ENCODE results near the gene CNFN.

Gene CNFN

DNA sequence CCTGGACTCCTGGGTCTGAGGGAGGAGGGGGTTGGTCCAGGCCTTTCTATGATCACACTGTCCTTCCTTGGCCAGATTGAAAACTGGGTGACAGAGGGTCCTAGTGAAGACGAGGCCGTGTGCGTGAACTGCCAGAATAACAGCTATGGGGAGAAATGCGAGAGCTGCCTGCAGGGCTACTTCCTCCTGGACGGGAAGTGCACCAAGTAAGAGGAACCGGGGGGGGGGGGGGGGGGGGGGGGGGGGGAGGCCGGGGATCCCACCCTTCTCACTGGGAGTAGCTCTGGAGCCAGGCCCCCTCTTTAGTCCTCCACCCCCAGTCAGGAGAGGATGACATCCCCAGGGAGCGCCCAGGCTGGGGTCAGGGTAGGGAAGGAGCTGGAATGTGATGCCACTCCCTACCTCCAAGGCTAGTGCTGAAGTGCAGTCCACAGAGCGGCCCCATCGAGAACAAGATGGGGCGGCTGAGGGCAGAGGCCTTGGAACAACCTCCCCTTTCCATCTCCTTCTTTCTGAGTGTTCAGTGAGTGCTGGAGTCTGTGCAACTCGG, 19.4 kb downstream of the CNFN start:
- no peak for DNase-seq

DNA sequence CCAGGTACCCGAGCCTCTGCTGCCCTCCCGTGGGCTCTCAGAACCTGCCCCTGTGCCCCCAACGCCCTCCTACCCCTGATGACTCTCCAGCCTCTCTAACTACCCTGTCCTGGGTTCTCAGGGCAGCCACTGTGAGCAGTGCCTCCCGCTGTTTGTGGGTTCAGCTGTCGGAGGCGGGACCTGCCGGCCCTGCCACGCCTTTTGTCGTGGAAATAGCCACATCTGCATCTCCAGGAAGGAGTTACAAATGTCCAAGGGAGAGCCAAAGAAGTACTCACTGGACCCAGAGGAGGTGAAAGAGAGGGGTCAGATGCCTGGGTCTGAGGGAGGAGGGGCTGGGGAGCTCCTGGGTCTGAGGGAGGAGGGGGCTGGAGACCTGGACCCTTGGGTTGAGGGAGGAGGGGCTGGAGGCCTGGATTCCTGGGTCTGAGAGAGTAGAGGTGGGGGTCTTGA, 20.0 kb downstream of the CNFN start:
- DNase-seq, result no peak

DNA sequence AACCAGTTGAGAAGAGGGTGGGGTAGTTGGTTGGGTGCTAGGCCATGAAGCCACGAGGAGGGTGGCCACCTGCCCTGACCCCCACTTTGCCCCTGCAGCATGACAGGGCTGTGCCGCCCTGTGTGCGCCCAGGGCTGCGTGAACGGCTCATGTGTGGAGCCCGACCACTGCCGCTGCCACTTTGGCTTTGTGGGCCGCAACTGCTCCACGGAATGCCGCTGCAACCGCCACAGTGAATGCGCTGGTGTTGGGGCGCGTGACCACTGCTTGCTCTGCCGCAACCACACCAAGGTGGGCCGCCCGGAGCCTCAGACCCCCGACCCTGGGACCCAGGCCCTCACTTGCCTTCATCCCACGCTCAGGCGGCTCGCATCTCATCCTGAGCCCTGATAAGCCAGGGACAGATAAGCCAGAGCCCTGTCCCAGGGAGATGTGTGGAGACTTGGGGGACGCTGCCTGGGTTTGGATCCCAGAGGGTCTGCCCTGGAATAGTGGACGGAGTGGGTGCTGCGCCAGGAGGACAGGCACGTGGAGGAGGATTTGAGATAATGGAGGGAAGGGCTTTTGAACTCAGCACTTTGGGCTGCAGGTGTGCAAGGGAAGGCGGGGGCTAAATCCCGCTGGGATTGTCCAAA, 20.5 kb downstream of the CNFN start:
- no peak for DNase-seq

DNA sequence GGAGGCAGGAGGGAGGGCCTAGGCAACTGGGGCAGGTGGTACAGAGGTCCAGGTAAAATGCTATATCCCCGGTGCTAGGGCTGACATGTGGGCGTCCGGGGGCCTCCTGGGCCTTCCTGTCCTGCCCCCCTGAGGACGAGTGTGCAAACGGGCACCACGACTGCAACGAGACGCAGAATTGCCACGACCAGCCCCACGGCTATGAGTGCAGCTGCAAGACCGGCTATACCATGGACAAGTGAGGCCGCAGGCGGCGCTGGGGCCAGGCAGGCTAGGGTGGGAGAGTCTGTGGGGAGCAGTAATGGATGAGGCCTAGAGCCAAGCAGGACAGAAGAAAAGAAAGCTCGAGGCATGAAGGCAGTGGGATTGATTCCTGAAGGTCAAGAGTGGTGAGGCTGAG, 21.3 kb downstream of the CNFN start:
- DNase-seq, result no peak

DNA sequence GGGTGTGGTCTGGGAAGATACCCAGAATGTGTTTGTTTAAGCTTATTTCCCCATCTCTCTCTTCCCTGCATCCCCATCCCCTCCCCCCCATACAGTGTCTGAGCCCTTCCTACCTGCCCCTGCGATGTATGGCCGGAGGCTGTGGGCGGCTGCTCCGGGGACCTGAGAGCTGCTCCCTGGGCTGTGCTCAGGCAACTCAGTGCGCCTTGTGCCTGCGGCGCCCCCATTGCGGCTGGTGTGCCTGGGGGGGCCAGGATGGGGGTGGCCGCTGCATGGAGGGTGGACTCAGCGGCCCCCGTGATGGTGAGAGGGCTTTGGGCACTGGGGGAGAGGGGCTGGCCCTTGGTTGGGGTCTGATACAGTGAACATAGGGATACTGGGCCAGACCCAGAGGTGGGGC, 21.7 kb downstream of the CNFN start:
- no peak for DNase-seq

DNA sequence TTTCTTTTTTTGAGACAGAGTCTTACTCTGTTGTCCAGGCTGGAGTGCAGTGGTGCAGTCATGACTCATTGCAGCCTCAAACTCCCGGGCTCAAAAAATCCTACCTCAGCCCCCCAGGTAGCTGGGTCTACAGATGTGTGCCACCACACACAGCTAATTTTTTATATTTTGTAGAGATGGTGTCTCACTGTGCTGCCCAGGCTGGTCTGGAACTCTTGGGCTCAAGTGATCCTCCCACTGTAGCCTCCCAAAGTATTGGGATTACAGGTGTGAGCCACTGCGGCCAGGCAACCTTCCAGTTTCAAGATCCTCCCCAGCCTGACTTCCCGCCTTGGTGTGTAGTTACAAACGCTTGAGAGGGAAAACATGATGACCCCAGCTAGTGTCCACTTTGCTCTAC, 22.2 kb downstream of the CNFN start:
- DNase-seq, result no peak

DNA sequence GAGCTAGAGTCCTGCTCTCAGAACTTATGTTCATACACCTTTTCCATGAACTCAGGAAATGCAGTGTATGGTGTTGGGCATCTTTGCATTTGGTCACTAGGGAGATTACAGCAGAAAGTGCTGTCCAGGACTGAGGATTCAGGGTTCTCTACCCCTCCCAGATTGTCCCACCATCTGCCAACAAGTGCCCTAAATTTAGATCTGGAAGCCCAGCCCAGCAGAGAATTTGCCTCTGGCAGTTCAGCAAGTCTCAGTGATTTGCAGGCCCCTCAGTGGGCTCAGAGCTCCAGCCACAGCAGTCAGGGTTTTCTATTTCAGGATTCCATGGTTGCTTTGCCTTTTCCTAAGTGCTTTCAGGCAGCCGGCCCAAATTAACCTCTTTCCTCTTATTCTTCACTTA, 23.4 kb downstream of the CNFN start:
- DNase-seq, result no peak

DNA sequence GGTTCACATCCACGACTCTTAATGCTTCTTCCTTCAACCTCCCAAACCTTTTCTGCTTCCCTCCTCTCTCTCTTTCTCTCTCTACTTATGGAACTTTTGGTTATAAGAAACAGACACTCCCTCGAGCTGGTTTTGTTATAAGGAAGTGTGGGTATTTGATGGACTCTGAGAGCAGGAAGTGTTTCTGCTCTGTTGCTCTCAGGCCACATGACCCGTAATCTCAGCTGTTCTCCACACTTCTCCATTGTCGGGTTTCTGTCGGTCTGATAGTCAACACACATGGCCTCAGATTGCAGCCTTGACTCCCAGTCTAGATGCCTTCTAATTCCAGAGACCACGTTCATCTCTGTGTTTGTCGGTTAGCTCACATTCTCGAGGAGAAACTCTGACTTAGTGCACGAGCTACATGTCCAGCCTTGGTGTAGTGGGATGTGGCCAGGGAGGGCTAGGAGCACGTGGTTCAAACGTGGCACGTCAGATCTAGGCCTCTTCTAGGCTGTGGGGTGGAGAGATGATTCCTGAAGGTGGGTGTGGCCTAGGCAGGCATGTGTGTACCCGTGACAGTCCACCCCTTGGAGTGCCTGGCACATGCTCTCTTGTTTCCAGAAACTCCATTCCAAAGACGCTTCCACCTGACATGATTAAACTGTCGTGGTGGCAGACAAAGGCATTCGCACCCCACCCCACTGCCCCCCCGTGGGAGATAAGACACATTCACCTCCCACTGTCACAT, 26.3 kb downstream of the CNFN start:
- no peak for DNase-seq

DNA sequence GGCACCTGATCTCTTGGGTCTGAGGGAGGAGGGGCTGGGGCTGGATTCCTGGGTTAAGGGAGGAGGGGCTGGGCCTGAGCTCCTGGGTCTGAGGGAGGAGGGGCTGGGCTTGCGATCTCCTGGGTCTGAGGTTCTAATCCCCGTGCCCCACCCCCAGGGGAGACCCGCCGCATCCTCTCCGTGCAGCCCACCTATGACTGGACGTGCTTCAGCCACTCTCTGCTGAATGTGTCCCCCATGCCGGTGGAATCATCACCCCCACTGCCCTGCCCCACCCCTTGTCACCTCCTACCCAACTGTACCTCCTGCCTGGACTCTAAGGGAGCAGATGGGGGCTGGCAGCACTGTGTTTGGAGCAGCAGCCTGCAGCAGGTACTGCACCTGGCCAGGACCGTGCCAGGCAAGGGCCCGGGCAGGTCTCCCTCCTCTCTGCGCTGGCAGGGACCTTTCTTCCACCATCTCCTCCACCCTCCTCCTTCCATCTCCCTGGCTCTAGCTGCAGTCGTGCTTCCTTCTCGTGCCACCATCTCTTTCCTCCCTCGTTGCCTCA, 27.1 kb downstream of the CNFN start:
- DNase-seq, result no peak

DNA sequence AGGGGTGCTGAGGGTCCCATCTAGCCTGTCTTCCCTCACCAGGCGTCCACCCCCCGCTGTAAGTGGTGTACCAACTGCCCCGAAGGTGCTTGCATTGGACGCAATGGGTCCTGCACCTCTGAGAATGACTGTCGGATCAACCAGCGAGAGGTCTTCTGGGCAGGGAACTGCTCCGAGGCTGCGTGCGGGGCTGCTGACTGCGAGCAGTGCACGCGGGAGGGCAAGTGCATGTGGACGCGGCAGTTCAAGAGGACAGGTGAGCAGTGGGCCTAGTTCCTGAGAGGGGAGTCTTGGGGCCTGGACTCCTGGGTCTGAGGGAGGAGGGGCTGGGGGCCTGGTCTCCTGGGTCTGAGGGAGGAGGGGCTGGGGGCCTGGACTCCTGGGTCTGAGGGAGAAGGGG, 27.8 kb downstream of the CNFN start:
- no peak for DNase-seq

DNA sequence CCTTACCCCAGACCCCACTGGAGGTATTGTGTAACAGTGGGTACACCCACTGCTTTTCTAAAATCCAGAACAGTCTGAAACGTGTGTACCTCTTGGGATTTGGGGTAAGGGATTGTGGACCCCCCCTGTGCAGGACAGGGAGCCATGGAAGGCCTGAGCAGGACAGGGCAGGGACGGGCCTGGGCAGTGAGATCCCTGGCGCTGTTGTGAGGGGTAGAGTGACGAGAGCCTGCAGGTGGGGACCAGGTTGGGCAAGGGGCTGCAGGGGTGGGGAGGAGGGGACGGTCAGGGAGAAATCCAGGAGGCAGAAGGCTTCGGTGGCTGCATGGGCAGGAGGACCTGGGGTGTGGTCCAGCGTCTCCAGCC, 28.6 kb downstream of the CNFN start:
- DNase-seq, result no peak

DNA sequence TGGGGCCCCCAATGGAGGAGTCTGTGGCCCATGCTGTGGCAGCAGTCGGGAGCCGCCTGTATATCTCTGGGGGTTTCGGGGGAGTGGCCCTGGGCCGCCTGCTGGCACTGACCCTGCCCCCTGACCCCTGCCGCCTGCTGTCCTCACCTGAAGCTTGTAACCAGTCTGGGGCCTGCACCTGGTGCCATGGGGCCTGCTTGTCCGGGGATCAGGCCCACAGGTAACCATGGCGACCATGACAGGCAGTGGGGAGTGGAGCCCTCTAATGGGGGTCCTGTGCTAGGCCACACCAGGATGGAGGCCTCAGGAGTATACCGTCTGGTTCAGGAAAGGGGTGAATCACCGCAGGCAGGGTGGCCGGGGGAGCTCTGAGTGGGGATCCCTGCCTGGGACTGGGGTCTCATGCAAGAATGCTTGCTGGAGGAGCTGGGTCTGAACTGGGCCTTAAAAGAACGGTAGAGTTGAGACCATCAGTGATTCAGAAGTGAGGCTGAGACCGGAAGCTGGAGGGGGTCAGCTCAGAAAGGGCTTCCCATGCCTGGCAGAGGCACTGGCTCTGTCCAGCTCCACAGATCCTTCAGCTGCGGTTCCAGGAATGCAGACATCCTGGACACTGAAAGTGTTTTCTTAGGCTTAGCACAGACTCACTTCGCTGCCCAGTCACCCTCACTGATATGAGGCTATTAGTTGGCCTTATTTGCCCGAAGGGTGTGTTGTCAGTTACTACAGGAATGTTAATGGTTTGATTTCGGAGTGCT, 29.1 kb downstream of the CNFN start:
- no peak for DNase-seq

DNA sequence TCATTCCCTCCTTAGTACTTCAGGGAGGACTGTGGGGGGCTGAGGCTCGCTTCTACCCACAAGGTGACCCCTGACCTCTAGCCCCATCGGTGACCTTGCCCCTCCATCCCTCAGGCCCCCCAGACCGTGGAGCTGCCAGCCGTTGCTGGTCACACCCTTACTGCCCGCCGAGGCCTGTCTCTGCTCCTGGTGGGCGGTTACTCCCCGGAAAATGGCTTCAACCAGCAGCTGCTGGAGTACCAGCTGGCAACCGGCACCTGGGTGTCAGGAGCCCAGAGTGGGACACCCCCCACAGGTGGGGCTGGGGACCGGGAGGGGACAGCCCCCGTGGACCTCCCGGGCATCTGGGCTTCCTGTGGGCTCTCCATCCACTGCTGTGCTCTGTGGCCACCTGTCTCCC, 32.8 kb downstream of the CNFN start:
- no peak for DNase-seq

DNA sequence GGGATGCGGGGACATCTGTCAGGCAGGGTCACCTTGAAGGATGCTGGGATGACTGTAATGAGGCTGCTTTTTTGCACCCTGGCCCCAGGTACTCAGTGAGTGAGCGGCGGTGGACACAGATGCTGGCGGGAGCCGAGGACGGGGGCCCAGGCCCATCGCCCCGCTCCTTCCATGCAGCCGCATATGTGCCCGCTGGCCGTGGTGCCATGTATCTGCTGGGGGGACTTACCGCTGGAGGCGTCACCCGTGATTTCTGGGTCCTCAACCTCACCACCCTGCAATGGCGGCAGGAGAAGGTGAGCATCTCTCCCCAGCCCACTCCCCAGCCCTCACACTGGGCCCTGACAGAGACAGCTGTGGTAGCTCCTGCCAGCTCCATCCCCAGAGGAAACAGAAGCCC, 33.4 kb downstream of the CNFN start:
- DNase-seq, result no peak

DNA sequence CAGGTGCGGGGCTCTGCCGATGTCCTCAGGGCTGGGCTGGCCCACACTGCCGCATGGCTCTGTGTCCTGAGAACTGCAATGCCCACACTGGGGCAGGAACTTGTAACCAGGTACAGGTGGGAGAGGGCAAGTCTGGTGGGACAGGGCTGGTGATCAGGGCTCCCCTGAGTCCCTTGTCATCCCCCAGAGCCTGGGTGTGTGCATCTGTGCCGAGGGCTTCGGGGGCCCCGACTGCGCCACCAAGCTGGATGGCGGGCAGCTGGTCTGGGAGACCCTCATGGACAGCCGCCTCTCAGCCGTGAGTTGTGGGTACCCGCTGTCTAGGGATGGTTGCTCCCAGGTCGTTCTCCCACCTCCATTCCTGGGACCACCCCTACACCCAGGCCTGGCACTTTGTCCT, 34.2 kb downstream of the CNFN start:
- DNase-seq, result no peak

DNA sequence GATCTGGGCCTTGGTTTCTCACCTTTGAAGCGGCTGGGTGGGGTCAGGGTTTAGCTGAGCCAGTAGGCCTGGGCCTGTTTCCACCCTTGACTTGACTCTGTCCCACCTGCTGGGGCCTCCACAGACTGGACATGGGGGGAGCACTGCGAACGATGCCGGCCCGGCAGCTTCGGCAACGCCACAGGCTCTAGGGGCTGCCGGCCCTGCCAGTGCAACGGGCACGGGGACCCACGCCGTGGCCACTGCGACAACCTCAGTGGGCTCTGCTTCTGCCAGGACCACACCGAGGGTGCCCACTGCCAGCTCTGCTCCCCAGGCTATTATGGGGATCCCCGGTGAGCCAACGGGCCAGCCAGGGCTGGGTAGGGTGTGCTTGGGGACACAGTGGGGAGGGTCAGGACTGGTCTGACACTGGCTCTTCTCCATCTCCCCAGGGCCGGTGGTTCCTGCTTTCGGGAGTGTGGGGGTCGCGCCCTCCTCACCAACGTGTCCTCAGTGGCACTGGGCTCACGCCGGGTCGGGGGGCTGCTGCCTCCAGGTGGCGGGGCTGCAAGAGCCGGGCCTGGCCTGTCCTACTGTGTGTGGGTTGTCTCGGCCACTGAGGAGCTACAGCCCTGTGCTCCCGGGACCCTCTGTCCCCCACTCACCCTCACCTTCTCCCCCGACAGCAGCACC, 36.6 kb downstream of the CNFN start:
- no peak for DNase-seq

DNA sequence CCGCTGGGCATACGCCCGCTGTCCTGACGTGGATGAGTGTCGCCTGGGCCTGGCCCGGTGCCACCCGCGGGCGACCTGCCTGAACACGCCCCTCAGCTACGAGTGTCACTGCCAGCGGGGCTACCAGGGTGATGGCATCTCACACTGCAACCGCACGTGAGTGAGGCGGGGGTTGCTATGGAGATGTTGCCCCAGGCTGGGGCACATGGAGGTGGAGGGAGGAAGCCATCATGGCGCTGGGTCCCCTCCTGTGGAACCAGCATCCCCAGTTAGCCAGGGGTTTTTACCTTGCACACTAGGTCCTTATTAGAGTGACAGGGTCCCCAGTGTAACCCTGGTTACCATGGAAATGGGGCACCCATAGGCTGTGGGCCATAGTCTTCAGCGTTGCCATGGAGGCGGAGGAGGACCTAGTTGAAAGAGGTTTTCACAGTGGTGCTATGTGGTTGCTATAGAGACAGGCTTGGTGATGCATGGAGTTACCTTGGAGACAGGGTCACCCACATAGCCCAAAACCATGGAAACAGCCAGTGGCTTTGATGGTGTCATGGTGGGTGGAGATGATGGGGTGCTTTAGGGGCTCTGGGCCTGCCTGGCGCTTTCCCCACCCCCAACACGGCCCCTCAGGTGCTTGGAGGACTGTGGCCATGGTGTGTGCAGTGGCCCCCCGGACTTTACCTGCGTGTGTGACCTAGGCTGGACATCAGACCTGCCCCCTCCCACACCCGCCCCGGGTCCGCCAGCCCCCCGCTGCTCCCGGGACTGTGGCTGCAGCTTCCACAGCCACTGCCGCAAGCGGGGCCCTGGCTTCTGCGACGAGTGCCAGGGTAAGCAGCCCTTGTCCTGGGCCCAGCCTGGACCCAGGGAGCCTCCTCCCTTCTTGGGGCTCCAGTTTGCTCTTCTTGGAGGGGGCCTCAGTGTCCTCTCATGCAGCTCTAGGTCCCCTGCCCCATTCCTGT, 37.5 kb downstream of the CNFN start:
- DNase-seq, result no peak

DNA sequence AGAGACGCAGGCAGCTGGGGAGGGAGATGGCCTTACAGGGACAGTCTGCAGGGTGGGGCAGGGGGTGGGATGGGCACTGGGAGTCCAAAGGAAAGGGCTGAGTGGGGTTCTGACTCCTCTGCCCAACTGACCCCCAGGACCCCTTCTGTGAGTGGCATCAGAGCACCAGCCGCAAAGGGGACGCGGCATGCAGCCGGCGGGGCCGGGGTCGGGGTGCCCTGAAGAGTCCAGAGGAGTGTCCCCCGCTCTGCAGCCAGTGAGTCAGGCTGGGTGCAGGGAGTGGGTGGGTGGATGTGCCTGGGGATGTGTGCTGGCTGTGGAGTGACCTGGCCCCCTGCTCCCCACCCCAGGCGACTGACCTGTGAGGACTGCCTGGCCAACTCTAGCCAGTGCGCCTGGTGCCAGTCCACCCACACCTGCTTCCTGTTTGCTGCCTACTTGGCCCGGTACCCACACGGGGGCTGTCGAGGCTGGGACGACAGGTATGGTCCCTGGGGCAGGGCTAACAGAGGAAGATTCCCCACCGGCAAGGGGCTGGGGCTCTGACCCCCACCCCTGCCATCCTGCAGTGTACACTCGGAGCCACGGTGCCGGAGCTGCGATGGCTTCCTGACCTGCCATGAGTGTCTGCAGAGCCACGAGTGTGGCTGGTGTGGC, 38.9 kb downstream of the CNFN start:
- DNase-seq, result no peak

DNA sequence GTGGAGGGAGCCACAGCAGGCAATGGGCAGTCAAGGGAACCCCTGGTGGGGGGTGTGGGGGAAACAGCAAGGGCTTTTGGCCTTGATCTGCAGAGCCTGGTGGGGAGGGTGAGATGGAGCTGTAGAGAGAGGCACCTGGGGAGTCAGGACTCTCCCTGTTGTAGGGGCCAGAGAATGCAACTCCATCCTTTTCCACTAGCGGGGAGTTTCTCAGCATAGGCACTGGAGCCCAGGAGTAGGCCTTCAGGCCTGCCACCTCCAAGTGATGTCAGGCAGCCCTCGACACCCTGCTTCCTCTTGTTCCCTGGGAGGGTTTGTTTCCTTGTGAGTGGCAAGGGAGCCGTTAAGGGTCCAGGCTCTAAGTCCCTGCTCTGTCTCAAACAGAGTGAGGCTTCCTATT, 39.7 kb downstream of the CNFN start:
- no peak for DNase-seq

DNA sequence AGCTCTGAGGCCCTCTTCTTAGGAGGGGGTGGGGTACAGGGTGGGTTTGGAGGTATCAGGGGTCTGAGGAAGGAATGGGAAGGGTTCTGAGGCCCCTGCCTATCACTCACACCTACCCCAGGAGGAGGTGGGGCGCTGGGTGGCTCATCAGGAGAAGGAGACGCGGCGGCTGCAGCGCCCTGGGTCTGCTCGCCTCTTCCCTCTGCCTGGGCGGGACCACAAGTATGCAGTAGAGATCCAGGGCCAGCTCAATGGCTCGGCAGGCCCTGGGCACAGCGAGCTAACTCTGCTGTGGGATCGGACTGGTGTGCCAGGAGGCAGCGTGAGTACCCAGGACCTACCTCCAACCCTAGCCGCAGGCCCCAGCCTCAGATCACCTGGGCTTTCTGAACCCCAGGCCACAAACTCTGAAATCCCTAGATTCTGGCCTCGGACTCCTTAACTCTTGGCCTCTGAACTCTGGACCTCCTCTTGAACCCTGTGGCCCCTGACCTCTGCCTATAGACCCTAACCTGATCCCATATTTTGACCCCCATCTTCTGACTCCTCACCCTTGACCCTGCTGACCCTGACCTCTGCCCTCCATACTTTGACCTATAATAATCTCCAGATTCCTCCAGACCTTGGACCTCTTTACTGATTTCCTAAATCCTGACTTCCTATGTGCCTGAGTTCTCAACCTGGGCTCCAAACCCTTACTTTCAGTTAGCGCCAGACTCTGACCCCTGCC, 40.6 kb downstream of the CNFN start:
- DNase-seq, result no peak

DNA sequence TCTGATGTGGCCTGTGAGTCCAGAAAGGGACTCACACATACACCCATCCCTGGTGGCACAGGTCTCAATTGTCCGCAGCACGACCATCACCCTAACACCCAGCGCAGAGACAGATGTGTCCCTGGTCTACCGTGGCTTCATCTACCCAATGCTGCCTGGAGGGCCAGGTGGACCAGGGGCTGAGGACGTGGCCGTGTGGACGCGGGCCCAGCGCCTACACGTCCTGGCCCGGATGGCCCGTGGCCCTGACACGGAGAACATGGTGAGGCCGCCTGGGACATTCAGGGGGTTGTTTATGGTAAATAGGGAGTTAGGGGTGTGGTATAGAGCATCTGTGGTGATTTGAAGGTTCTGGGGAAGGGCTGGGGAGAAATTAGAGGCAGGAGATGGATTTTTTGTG, 41.9 kb downstream of the CNFN start:
- DNase-seq, result no peak

Measured in RPMI8226 (cell line).